Stomach smooth muscle (tissue), 2 donors: ENCODE data around the gene CCDC102B.
"Not testable (repeated sequence)": the region's sequence is repeated elsewhere in the genome, so short reads cannot be mapped to it uniquely, and the experiment has no call there.

Experiments
- H3K27ac ChIP-seq: one replicate; pipeline ENCODE4 v1.7.0; 2013; ENCODE audit warnings: mild to moderate bottlenecking, low read length, inconsistent platforms
- H3K27me3 ChIP-seq, 2 donors: one replicate each; pipeline ENCODE4 v1.7.0; 2013; ENCODE audit warnings: low read length in 2 of 2; ENCODE audit not compliant: insufficient read depth in 2 of 2, control insufficient read depth in 1 of 2
- H3K36me3 ChIP-seq, 2 donors: one replicate each; pipeline ENCODE4 v1.7.0; 2013; ENCODE audit warnings: low read length in 2 of 2; ENCODE audit not compliant: control insufficient read depth in 2 of 2, insufficient read depth in 2 of 2
- H3K4me1 ChIP-seq: one replicate; pipeline ENCODE4 v1.7.0; 2013; ENCODE audit warnings: low read length; ENCODE audit not compliant: control insufficient read depth, insufficient read depth
- H3K4me3 ChIP-seq, 2 donors: one replicate each; pipeline ENCODE4 v1.7.0; 2013; ENCODE audit warnings: low read length in 2 of 2
- H3K9ac ChIP-seq, 2 donors: one replicate each; pipeline ENCODE4 v1.7.0; 2013; ENCODE audit warnings: low read length in 2 of 2, mild to moderate bottlenecking in 1 of 2
- H3K9me3 ChIP-seq, 2 donors: one replicate each; pipeline ENCODE4 v1.7.0; 2013; ENCODE audit warnings: low read length in 2 of 2; ENCODE audit not compliant: control insufficient read depth in 2 of 2
- donor health status: healthy.
- donor health status: Pancreatic carcinoma.

Gene CCDC102B

DNA sequence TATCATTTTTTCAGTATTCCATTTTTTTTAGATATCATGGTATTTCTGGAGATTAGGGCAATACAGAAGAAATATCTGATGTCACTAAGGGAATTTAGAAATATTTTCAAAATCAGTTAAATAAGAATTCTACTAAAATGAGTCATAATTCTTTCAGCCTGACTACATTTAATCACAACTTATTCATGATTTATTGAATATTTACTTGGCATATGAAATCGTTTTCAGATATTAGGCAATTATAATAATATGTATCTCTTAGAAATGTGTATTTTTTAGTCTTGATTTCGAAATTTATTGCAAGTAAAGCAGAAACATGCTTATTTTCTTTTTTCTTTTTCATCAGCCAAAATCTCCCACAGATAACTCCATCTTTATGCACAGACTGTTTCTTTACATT lies 142.2 kb downstream of the CCDC102B start:
- H3K9ac ChIP-seq = no peak overlapping the region
- H3K27ac ChIP-seq = no peak overlapping the region
- no peak overlapping the region for H3K4me3 ChIP-seq
- no peaks in the 10 kb centered on the region for H3K27me3 ChIP-seq
- H3K36me3 ChIP-seq = no peaks in the 10 kb centered on the region
- no peaks in the 10 kb centered on the region for H3K4me1 ChIP-seq
- no peaks in the 10 kb centered on the region for H3K9me3 ChIP-seq

DNA sequence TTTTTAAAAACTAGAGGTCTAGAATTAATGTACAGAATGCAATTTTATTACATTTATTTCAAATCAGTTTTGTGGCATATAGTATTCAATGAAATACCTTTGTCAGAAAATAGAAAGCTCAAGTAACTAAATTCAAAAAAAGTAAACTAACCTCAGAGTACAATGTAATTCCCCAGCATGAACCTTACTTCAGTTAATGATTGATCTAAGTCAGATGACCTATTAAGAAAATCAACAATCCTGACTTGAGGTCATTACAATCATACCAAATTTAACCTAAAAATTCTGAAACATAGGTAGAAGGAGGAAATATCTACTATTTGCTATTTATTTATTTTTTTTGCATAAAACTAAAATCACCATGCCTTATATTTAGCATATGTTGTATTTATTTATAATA lies 142.9 kb downstream of the CCDC102B start:
- H3K36me3 ChIP-seq = no peaks in the 10 kb centered on the region
- no peaks in the 10 kb centered on the region for H3K4me1 ChIP-seq
- no peak overlapping the region for H3K27ac ChIP-seq
- H3K9ac ChIP-seq = no peak overlapping the region
- no peaks in the 10 kb centered on the region for H3K27me3 ChIP-seq
- no peak overlapping the region for H3K4me3 ChIP-seq
- H3K9me3 ChIP-seq = no peaks in the 10 kb centered on the region

DNA sequence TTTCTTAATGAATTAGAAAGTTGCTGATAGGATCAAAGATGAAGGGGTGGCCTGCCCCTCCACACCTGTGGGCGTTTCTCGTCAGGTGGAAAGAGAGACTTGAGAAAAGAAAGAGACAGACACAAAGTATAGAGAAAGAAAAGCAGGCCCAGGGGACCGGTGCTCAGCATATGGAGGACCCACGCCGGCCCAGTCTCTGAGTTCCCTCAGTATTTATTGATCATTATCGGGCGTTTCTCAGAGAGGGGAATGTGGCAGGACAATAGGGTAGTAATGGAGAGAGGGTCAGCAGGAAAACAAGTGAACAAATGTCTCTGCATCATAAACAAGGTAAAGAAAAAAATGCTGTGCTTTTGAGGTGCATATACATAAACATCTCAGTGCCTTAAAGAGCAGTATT lies 144.3 kb downstream of the CCDC102B start:
- no peaks in the 10 kb centered on the region for H3K9me3 ChIP-seq
- no peak overlapping the region for H3K9ac ChIP-seq
- H3K36me3 ChIP-seq = no peaks in the 10 kb centered on the region
- H3K27me3 ChIP-seq = no peaks in the 10 kb centered on the region
- H3K27ac ChIP-seq = no peak overlapping the region
- H3K4me1 ChIP-seq = no peaks in the 10 kb centered on the region
- no peak overlapping the region for H3K4me3 ChIP-seq

DNA sequence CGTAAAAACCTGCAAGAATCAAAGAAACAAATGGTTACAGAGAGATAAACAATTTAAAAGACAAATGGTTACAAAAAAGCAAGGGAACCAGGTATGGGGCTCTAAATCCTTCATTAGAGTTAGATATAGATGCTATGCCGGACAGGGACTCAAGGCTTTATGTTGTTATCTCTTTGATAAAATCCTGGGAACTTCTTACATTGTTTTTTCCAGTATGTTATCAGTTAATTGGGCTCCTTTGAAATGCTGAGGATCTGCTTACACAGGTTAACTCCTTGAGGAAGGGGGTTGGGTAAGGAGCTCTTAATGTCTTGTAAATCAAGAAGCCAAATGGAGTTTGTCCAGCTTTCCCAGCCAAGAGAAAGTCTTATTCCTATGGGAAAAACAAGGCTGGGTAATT lies 146.0 kb downstream of the CCDC102B start:
- not testable (repeated sequence) for H3K4me3 ChIP-seq, H3K9ac ChIP-seq, H3K36me3 ChIP-seq, H3K27ac ChIP-seq, H3K4me1 ChIP-seq, H3K27me3 ChIP-seq, H3K9me3 ChIP-seq

DNA sequence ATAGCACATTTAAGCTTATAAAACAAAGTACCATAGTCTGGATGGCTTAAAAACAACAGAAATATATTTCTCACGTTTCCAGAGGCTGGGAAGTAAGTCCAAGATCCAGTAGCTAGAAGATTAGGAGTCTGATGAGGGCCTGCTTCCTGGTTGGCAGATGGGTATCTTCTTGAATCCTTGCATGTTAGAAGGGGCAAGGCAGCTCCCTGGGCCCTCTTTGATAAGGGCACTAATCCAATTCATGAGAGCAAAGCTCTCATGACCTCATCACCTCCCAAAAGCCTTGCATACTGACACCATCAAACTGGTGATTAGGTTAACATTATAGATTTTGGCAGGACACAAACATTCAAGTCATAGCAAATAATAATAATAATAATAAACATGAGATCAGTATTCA lies 146.4 kb downstream of the CCDC102B start:
- H3K4me3 ChIP-seq = no peak overlapping the region

DNA sequence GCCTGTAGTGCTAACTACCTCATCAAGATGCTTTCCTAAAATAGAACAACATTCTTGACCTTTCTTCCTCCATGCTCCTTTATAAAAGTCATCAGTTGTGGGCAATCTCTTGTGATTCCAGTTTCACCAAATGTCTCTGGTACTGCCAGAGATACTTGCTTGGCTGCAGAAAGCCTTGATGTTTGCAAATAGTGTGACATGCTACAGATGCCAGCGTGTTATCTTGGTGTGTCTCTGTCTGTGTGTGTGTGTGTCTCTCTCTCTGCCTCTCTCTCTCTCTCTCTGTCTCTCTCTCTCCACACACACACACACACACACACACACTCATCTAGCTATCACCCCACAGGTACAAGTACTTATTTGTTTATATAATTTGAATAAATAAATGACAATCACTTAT lies 146.9 kb downstream of the CCDC102B start:
- no peaks in the 10 kb centered on the region for H3K27me3 ChIP-seq
- H3K9ac ChIP-seq = no peak overlapping the region

More for the DNA sequence above, 146.4 kb downstream of the CCDC102B start:
- no peaks in the 10 kb centered on the region for H3K27me3 ChIP-seq
- no peaks in the 10 kb centered on the region for H3K36me3 ChIP-seq
- no peaks in the 10 kb centered on the region for H3K9me3 ChIP-seq
- no peaks in the 10 kb centered on the region for H3K4me1 ChIP-seq
- H3K9ac ChIP-seq = no peak overlapping the region
- H3K27ac ChIP-seq = no peak overlapping the region

DNA sequence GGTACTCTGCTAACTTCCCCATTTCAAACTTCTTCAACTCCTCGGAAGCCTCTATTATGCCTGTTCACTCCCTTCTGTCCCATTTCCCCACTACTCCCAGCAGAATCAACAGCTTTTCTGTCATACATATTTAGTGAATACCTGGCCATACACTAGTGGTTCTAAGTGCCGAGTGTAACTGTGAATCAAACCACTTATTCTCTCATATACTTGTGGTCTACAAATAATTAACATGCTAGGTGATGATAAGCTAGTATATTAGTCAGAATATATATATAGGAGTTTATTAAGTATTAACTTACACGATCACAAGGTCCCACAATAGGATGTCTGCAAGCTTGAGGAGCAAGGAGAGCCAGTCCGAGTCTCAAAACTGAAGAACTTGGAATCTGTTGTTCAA lies 150.7 kb downstream of the CCDC102B start:
- no peaks in the 10 kb centered on the region for H3K36me3 ChIP-seq
- H3K4me3 ChIP-seq = no peak overlapping the region
- H3K9ac ChIP-seq = no peak overlapping the region
- no peaks in the 10 kb centered on the region for H3K4me1 ChIP-seq
- no peaks in the 10 kb centered on the region for H3K27me3 ChIP-seq
- H3K27ac ChIP-seq = no peak overlapping the region
- H3K9me3 ChIP-seq = no peaks in the 10 kb centered on the region

More for the DNA sequence above, 146.9 kb downstream of the CCDC102B start:
- Histone ChIP-seq H3K4me3 (no peak overlapping the region), H3K9me3 (no peaks in the 10 kb centered on the region), H3K4me1 (no peaks in the 10 kb centered on the region), H3K36me3 (no peaks in the 10 kb centered on the region), H3K27ac (no peak overlapping the region)

DNA sequence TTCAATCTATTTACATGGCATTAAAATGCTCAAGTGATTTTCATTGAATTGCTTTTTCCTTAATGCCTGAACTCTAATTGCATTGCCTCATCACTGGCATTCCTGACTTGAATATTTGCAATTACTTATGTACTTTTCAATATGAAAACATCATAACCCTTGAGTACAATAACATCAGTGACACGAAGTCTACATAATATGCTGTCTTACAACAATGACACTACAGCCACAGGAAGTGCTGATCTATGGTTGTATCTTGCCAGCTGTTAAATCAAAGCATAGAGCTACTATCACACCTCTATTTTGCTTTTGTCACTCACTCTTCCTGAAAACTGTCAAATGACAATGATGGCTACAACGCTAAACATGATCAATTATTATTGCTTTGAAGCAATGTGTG lies 156.9 kb downstream of the CCDC102B start:
- H3K9me3 ChIP-seq = no peaks in the 10 kb centered on the region
- H3K36me3 ChIP-seq = peaks cover 0 to 2% of the 10 kb centered on the region in 2 donors
- H3K4me3 ChIP-seq = no peak overlapping the region
- no peak overlapping the region for H3K27ac ChIP-seq
- H3K27me3 ChIP-seq = no peaks in the 10 kb centered on the region
- H3K9ac ChIP-seq = no peak overlapping the region
- H3K4me1 ChIP-seq = no peaks in the 10 kb centered on the region

DNA sequence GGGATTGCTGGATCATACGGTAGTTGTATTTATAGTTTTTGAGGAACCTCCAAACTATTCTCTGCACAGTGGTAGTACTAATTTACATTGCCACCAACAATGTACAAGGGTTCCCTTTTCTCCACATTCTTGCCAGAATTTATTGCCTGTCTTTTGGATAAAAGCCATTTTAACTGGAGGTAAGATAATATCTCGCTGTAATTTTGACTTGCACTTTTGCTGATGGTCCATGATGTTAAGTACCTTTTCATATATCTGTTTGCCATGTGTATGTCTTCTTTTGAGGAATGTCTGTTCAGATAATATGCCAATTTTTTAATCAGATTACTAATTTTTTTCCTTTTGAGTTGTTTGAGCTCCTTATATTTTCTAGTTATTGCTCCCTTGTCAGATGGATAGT lies 158.8 kb downstream of the CCDC102B start:
- Histone ChIP-seq H3K9me3 (no peaks in the 10 kb centered on the region), H3K4me1 (no peaks in the 10 kb centered on the region), H3K9ac (no peak overlapping the region), H3K36me3 (peaks cover 0 to 2% of the 10 kb centered on the region in 2 donors), H3K27ac (no peak overlapping the region), H3K4me3 (no peak overlapping the region), H3K27me3 (no peaks in the 10 kb centered on the region)

DNA sequence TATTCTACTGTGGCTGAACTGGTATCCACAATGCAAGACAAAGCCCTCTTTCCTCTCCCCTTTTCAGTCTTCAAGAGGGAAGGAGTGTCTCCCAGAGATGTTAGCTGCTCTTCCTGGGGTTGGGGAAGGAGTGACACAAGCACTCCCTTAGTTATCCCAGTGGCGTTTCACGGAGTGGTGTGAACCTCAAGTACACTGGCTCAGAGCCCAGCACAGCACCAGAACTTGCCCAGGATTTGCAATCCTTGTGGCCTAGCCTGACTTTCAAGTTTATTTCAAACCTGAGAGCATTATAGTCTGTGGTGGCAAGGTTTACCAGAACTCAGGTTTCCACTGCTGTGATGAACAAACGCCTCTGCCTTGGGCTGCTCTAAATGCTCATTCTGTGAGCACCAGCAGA lies 162.5 kb downstream of the CCDC102B start:
- Histone ChIP-seq H3K9ac (no peak overlapping the region), H3K27me3 (no peaks in the 10 kb centered on the region)

DNA sequence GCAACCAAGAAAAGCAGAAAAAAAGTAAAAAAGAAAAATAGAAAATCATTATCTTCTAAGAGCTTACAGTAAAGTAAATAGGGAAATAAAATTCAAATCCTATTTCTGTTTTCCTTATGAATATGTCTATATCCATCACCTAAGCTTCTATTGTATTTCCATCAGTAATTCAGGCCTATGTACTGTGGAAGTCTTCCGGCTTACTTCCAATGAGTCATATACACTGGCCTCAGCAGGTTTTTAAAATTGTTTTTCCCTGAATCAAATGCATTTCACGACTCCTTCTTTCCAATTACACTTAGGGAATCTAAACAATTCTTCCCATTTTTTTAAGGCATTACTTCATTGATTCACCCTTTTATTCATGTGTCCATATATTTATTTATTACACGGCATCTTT lies 164.7 kb downstream of the CCDC102B start:
- Histone ChIP-seq H3K9ac (no peak overlapping the region), H3K4me1 (no peaks in the 10 kb centered on the region), H3K27ac (no peak overlapping the region), H3K36me3 (peaks cover 0 to 2% of the 10 kb centered on the region in 2 donors), H3K27me3 (no peaks in the 10 kb centered on the region), H3K9me3 (no peaks in the 10 kb centered on the region), H3K4me3 (no peak overlapping the region)

More for the DNA sequence above, 162.5 kb downstream of the CCDC102B start:
- Histone ChIP-seq H3K4me1 (no peaks in the 10 kb centered on the region), H3K9me3 (no peaks in the 10 kb centered on the region), H3K27ac (no peak overlapping the region), H3K4me3 (no peak overlapping the region), H3K36me3 (peaks cover 0 to 2% of the 10 kb centered on the region in 2 donors)
